Measurements from ENCODE around the gene SLC16A4.

DNA sequence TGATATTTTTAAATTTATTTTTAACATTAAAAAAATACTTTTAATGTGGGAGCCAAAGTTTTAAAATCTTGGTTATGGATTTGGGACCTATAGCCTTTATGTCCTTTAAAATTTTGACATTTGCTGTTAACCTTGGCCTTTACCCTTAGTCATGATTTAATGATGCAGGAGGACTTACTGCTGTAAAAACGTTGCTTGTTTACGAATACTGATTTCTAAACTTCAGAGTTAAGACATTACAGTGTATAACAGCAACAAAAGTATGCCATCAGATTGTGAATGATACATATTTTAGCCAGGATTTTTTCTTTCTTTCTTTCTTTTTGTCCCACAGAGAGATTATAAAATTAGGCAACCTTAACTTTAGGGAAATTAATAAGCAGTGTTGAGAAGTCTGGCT is 42.8 kb downstream of the SLC16A4 start:
- TF ChIP-seq, protein P1, sequence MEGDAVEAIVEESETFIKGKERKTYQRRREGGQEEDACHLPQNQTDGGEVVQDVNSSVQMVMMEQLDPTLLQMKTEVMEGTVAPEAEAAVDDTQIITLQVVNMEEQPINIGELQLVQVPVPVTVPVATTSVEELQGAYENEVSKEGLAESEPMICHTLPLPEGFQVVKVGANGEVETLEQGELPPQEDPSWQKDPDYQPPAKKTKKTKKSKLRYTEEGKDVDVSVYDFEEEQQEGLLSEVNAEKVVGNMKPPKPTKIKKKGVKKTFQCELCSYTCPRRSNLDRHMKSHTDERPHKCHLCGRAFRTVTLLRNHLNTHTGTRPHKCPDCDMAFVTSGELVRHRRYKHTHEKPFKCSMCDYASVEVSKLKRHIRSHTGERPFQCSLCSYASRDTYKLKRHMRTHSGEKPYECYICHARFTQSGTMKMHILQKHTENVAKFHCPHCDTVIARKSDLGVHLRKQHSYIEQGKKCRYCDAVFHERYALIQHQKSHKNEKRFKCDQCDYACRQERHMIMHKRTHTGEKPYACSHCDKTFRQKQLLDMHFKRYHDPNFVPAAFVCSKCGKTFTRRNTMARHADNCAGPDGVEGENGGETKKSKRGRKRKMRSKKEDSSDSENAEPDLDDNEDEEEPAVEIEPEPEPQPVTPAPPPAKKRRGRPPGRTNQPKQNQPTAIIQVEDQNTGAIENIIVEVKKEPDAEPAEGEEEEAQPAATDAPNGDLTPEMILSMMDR (IDR thresholded peaks at IDR 0.05), result no peak
- TF ChIP-seq POLR2A (IDR thresholded peaks at IDR 0.05) (no peak), EP300 (IDR thresholded peaks at IDR 0.05) (no peak), POLR2AphosphoS5 (IDR thresholded peaks at IDR 0.05) (no peak)

All from gastroesophageal sphincter (tissue), 3 donors.